Mononuclear cell (primary cell): Measurements from ENCODE around the gene XYLT1. TPM values are rescaled to one million over a fixed set of nuclear protein-coding genes. Genes with fewer than 3 reads are reported as not detected.

Experiments used
- H3K27me3 ChIP-seq: 2 replicates; pipeline ENCODE4 v1.6.0; 2011; ENCODE audit warnings: low read length, control low read depth; ENCODE audit not compliant: insufficient read depth
- H3K4me1 ChIP-seq: 2 replicates; pipeline ENCODE4 v1.5.1; 2011; ENCODE audit warnings: mild to moderate bottlenecking, low read length, control low read depth; ENCODE audit not compliant: insufficient read depth
- H3K4me3 ChIP-seq: 2 replicates; pipeline ENCODE4 v1.5.1; 2011; ENCODE audit warnings: mild to moderate bottlenecking, low read length, moderate library complexity
- H3K9me3 ChIP-seq: 2 replicates; pipeline ENCODE4 v1.5.1; 2011; ENCODE audit warnings: low read depth, mild to moderate bottlenecking, control low read depth, low read length
- total RNA-seq: library from RNA; depleted of rRNA; stranded (reverse); fragments of >200 nt; gene quantifications from one replicate; pipeline ENCODE4 v1.2.3, GENCODE V29; 2012

Gene XYLT1
- total RNA-seq, 1 donor, result 19.4 TPM

DNA sequence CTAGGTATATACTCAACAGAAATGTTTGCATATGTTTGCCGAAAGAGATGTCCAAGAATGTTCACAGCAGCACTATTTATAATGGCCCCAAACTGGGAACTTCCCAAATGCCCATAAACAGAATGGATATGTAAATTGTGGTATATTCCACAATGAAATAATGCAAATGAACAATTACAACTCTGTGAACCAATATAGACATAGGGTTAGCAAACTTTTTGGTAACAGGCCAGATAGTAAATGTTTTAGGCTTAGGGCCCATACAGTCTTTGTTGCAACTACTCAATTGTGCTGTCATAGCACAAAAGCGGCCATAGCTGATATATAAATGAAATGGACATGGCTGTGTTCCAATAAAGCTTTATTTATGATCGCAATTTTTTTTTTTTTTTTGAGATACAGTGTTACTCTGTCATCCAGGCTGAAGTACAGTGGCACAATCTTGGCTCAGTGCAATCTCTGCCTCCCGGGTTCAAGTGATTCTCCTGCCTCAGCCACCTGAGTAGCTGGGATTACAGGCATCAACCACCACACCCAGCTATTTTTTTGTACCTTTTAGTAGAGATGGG, 16.5 kb downstream of the XYLT1 start:
- Histone ChIP-seq H3K4me3 (no peak overlapping the region), H3K9me3 (no peaks in the 10 kb centered on the region), H3K4me1 (peaks cover 48% of the 10 kb centered on the region), H3K27me3 (no peaks in the 10 kb centered on the region)

DNA sequence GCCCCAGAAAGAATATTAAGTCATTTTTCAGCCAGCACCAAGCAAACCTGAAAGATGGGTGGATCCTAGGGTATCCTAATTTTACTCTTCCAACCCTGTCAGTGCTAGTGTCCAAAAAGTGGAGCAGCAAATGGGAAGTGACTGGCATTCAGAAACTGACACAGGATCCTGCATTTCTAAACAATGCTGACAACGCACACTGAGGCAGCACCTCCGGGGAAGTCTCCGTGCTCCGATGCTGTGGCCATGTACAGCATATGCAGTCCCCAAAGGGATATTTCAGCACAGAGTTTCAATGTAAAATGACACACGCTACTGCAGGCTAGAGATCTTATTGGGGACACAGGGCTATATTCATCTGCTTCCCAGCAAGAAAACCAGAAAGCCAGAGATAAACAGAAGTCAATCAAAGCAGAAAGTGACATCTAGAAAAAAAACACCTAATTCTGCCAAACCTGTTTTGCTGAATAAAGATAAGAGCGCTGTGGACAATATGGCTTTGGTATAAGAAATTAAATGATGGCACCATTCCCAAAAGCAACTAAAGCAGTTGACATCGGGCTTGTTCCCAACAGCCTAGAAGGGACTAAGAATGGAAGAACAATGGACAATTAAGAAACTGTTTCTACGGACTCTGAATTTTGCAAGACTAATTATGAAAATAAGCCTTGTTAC, 17.3 kb downstream of the XYLT1 start:
- H3K4me3 ChIP-seq, result no peak overlapping the region
- H3K27me3 ChIP-seq, result no peaks in the 10 kb centered on the region
- no peaks in the 10 kb centered on the region for H3K9me3 ChIP-seq
- H3K4me1 ChIP-seq, result peaks cover 55% of the 10 kb centered on the region

DNA sequence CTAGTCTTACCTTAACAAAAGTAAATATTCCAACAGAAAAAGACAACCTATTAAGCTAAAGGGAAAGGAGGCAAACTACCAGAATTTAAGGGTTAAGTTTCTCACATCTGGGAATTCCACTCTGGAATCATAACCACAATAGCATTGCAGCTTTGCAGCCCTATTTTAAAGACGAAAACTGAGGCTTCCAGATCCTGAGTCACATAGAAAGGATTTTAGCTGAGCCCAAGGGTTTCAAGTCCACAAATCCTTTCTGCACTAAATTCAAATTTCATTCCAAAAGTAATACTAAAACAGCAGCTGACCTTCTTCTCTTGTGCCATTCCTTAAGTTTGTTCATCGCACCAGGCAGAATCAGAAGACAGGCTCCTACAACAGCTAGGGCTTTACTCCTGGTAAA, 17.8 kb downstream of the XYLT1 start:
- Histone ChIP-seq H3K9me3 (no peaks in the 10 kb centered on the region), H3K27me3 (no peaks in the 10 kb centered on the region), H3K4me3 (no peak overlapping the region), H3K4me1 (peaks cover 60% of the 10 kb centered on the region)

DNA sequence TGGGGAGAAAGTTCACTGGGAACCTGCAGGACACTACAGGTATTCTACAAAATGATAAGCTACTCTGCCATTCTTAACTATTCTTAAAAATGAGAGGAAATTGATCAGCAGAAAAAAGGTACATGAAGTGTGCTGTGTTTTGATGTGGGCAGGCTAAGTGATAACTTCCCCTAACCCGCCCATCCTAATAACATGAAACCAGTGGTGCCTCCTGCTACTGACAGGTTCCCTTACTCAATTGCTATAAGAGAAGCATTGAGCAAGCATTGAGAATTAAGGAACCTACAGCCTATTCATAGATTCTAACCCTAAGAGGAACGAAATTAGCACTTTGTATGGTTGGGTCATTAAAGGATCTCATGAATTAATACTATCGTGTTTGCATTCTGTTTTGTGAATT, 18.9 kb downstream of the XYLT1 start:
- Histone ChIP-seq H3K27me3 (no peaks in the 10 kb centered on the region), H3K4me3 (no peak overlapping the region), H3K4me1 (peaks cover 69% of the 10 kb centered on the region), H3K9me3 (no peaks in the 10 kb centered on the region)

DNA sequence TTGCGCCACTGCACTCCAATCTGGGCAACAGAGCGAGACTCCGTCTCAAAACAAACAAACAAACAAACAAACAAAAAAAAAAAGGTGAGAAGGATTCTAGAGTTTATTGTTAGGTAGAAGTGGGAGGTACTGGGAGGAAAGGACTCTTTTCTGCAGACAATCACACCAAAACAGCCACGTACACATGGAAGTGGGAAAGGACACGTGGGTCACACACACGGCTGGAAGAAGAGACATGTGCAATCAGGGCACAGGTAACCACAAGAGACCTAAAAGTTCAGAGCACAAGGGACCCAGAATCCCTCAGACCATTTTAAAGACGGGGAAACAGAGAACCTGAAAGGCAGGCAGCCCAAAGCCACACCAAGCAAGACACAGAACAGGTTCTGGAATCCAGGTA, 20.5 kb downstream of the XYLT1 start:
- H3K9me3 ChIP-seq, result no peaks in the 10 kb centered on the region
- H3K4me3 ChIP-seq, result no peak overlapping the region
- H3K4me1 ChIP-seq, result peaks cover 69% of the 10 kb centered on the region
- no peaks in the 10 kb centered on the region for H3K27me3 ChIP-seq

DNA sequence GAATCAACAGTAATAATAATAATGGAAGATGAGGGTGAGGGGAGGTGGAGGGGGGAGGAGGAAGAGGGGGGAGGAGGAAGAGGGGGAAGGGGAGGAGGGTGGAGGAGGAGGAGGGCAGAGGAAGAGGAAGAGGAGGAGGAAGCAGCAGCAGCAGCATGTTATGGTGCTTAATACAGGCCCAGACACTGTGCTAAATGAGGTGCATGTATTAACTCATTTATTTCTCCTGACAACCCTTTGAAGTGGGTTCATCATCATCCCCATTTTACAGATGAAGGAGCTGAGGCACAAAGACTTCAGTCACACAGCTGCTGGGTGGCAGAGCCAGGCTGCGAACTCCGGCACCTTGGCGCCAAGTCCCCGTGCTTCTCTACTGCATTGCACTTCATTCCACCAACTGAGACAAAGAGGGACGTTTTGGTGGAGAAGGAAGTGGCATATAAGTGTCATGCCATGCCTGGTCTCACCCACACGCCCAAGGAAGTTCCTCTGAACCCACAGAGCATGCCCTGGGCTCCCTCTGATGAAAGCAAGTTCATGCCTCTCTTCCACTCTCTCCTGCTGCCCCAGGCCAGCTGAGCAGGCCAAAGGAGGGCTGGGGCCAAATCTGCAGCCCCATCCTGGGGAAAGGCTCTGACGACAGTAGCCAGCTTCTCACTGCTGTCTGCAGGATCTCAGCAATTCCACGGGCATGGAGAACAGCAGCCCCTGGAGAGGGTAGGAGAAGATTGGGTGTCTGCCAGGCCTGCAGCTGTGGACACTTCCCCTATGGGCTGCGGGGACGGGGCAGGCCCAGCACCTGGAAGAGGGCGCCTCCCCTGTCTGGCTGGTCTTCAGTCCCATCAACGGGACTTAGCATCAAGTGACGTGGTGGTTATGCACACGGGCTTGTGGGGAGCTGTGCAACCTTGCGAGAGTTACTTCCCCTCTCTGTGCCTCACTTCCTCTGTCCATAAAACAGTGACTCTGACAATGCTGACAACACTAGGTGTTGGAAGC, 21.8 kb downstream of the XYLT1 start:
- no peak overlapping the region for H3K4me3 ChIP-seq
- H3K9me3 ChIP-seq, result no peaks in the 10 kb centered on the region
- H3K4me1 ChIP-seq, result peaks cover 64% of the 10 kb centered on the region
- no peaks in the 10 kb centered on the region for H3K27me3 ChIP-seq

DNA sequence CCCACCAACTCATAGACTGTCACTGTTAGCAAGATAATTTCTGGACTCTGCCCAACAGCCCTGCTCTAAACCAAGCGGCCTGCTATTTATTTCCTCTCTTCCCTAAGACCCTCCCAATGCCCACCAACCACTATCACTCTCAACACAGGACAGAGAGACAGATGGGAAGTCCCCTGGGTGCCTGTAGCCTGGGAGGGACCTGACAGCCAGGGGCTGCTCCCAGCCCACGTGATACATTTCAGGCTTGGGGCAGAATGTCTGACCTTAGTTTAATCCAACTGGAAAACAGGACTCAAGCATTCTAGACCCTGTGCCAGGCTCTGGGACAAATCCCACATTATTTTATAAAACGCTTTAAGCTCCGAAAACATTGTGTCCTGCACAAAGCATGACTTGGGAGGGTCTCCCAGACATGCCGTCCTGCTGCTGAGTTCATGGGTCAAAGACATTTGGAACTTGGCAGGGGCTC, 23.6 kb downstream of the XYLT1 start:
- Histone ChIP-seq H3K9me3 (no peaks in the 10 kb centered on the region), H3K4me3 (no peak overlapping the region), H3K27me3 (no peaks in the 10 kb centered on the region), H3K4me1 (peaks cover 50% of the 10 kb centered on the region)

DNA sequence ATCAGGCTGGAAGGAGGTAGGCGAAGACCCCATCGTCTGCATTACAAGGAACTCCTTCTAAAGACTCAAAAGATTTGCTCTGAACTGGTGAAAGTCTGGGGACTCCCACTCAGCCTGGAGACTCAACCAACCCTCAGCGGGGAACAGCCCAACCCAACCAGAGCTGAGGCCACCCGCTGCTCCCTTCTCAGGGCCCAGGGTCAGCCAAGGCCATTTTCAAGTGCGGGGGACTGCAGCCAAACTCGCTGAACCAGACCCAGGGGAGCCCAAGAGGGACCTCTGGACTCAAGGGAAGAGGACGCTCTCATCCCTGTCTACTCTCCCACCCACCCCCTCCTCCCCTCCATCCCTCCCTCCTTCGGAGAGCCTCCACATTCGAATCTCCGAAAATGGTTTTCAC, 24.1 kb downstream of the XYLT1 start:
- no peaks in the 10 kb centered on the region for H3K9me3 ChIP-seq
- peaks cover 46% of the 10 kb centered on the region for H3K4me1 ChIP-seq
- no peaks in the 10 kb centered on the region for H3K27me3 ChIP-seq
- H3K4me3 ChIP-seq, result no peak overlapping the region

DNA sequence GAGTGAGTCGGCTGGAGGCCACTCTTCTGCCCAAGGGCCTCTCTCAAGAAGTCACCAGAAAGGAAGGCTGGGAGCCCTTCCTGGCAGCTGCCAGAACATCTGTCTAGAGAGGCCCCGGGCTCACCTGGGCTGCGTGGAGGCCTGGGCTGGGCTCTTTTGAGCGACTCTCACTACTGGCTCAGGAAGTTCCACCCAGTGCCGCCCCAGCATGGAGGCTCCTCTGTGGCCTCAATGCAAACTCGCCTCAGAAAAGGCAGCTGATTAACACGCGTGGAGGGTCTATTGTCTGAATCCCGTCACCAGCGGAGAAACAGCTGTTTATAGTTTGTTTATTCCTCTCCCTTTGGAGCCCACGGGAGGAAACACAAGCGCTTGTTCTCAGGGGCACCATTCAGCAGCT, 25.3 kb downstream of the XYLT1 start:
- no peak overlapping the region for H3K4me3 ChIP-seq
- no peaks in the 10 kb centered on the region for H3K27me3 ChIP-seq
- H3K9me3 ChIP-seq, result no peaks in the 10 kb centered on the region
- H3K4me1 ChIP-seq, result peaks cover 33% of the 10 kb centered on the region

DNA sequence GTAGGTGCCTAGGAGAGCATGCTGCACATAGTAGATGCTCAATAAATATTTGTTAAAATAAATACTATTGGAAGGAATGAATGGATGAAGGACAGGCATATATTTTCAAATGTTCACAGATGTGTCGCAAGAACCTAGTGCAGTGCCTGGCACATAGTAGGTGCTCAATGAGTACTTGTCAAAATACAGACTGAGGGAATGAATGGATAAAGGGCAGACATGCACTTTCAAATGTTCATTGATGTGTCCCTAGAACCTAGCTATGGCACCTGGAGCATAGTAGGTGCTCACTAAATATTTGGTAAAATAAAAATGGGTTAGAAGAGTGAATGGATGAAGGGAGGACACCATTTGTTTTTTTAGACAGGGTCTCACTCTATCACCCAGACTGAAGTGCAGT, 26.1 kb downstream of the XYLT1 start:
- H3K4me1 ChIP-seq, result peaks cover 30% of the 10 kb centered on the region

DNA sequence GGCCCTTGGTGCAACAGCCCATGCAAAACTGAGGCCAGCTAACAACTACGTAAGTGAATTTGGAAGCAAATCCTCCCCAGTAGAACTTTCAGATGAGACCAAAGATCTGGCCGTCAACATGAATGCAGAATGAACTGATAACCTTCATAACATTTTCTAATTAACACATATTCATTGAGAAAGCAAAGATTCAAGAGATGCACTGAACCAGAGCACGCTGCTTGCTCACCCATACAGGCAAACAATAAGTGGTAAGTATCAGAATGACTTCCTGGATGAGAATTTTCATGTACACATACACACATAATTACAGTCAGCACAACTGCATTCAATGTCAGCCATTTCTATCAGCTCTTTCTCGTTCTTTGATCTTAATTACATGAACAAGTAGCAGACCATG, 30.6 kb downstream of the XYLT1 start:
- no peak overlapping the region for H3K4me3 ChIP-seq
- H3K27me3 ChIP-seq, result no peaks in the 10 kb centered on the region
- H3K9me3 ChIP-seq, result no peaks in the 10 kb centered on the region
- peaks cover 25% of the 10 kb centered on the region for H3K4me1 ChIP-seq

More for the DNA sequence above, 26.1 kb downstream of the XYLT1 start:
- Histone ChIP-seq H3K27me3 (no peaks in the 10 kb centered on the region), H3K4me3 (no peak overlapping the region), H3K9me3 (no peaks in the 10 kb centered on the region)

DNA sequence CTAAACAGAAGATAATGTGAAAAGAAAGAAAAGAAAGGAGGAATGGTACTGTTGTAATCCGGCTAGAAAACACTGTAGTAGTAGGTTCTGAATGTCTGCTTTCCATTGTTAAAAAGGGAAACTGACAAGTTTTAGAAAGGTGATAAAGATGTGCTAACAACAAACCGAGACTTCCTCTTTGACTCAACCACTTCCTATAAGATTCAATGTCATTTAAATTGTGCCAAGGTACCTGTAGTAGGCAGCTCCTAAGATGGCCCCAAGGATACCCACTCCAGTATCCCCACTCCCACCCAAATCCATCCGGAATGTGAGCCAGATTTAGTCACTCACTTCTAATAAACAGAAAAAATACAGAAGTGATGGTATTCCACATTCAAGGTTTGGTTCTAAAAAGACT, 31.2 kb downstream of the XYLT1 start:
- Histone ChIP-seq H3K4me1 (peaks cover 25% of the 10 kb centered on the region), H3K4me3 (no peak overlapping the region), H3K27me3 (no peaks in the 10 kb centered on the region), H3K9me3 (no peaks in the 10 kb centered on the region)

DNA sequence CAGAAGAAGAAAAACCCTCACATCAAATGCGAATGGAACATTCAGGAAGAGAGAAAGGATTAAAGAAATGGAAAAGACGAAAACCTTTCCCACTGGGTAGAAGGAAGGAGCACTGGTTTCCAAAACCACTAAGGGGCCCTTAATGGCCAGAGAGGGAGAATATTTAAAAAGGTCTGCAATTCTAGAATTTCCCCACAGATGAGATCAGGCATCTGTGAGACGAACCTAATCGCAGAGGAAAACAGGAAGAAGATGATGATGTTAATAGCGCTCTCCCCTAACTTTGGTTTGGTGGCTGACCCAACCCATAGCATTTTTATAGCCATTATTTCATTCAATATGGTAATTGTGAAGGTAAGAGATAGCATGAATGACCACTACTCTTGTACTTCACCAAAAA, 32.8 kb downstream of the XYLT1 start:
- no peaks in the 10 kb centered on the region for H3K9me3 ChIP-seq

DNA sequence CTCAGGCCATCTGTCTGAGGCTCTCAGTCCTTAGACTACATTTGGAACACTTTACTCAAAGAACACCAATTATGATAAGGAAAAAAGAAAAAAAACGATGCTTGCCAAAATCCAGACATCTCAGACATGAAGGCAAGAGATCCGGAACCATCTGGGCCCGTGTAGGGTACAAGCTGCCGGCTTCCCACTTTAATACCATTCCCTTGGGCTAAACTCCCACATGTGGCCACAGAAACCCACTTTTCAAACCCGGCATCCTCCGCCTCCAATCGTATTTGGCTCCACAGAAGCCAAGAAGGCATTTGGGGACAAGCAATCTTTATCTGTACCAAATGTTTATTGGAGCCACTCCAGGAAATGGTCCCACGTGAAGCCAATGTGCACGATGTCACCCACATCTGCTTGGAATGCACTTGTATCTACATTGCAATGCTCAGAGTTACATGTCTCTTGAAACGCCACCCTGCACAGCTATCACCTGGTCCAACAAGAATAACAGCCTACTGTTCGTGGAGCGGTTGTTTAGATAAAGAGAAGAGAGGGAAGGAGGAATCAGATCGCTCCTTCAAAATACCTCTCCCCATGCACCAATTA, 33.5 kb downstream of the XYLT1 start:
- Histone ChIP-seq H3K4me1 (peaks cover 35% of the 10 kb centered on the region), H3K27me3 (no peaks in the 10 kb centered on the region), H3K9me3 (no peaks in the 10 kb centered on the region), H3K4me3 (no peak overlapping the region)

More for the DNA sequence above, 32.8 kb downstream of the XYLT1 start:
- Histone ChIP-seq H3K4me3 (no peak overlapping the region), H3K27me3 (no peaks in the 10 kb centered on the region), H3K4me1 (peaks cover 31% of the 10 kb centered on the region)

DNA sequence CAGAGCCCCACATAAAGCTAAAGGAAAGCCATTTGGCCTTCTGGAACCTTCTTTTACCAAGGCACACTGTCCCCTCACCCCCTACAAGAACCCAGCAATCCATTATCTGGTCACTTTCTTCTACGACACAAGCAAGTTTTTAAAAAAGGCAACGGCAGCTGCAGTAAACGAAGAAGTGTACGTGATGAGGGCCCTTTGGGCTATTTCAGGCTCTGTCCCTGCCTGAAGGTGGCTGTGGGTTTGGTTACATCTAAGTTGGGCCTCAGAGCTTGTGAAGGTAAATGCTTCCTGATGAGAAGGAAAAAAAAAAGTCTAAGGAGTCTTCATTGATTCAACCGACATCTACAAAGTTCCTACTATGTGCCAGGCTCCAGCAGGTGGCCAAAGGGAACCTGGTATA, 35.4 kb downstream of the XYLT1 start:
- Histone ChIP-seq H3K4me3 (no peak overlapping the region), H3K4me1 (peaks cover 43% of the 10 kb centered on the region), H3K27me3 (no peaks in the 10 kb centered on the region), H3K9me3 (no peaks in the 10 kb centered on the region)
